ENCODE results near the gene RGS9.

DNA sequence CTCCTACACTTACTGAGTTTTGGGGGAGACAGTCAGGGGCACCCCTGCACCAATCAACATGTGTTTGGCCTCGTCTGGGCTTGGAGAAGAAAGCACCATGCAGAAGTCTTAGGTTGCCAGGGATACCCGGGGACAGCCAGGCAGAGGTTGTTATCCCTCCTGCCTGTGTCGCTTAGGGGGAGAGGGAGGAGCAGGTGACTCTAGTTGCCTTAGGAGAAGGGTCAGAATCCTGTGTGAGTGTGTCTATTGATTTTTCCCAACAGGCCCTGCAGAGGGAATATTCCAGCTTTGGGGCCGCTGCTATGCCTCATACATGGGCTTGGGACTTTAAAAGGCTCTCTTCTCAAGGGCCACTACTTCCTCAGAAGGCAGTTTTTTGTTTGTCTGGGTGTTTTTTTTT, 89.1 kb downstream of the RGS9 start:
- TF ChIP-seq, protein P1, sequence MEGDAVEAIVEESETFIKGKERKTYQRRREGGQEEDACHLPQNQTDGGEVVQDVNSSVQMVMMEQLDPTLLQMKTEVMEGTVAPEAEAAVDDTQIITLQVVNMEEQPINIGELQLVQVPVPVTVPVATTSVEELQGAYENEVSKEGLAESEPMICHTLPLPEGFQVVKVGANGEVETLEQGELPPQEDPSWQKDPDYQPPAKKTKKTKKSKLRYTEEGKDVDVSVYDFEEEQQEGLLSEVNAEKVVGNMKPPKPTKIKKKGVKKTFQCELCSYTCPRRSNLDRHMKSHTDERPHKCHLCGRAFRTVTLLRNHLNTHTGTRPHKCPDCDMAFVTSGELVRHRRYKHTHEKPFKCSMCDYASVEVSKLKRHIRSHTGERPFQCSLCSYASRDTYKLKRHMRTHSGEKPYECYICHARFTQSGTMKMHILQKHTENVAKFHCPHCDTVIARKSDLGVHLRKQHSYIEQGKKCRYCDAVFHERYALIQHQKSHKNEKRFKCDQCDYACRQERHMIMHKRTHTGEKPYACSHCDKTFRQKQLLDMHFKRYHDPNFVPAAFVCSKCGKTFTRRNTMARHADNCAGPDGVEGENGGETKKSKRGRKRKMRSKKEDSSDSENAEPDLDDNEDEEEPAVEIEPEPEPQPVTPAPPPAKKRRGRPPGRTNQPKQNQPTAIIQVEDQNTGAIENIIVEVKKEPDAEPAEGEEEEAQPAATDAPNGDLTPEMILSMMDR (IDR thresholded peaks at IDR 0.05) = no peak
- no peak for TF ChIP-seq POLR2AphosphoS5 (IDR thresholded peaks at IDR 0.05; ENCODE audit: insufficient read depth in 1 of 2, low read depth in 1 of 2)

Measured in vagina (tissue), 2 donors.